T1000 (cell line): ENCODE data around the gene RRP1.

Experiments
- DNase-seq: peaks from one replicate; lab custom pipeline; 2025; ENCODE audit warnings: mixed read lengths; lab: John Stamatoyannopoulos, UW

The RRP1 gene

GRCh38 chr21:43759651-43760050 is 29.7 kb upstream of the RRP1 start:
- DNase-seq, result no peak

GRCh38 chr21:43760391-43760958 is 28.9 kb upstream of the RRP1 start:
- no peak for DNase-seq

GRCh38 chr21:43761886-43762285 is 27.5 kb upstream of the RRP1 start:
- DNase-seq, result no peak

- no peak for DNase-seq
These were observed 26.9 kb upstream of the RRP1 start for GRCh38 chr21:43762303-43763128.

GRCh38 chr21:43763901-43764523 is 25.4 kb upstream of the RRP1 start:
- no peak for DNase-seq

- no peak for DNase-seq
These were observed 24.5 kb upstream of the RRP1 start for GRCh38 chr21:43764576-43765495.

- DNase-seq, result no peak
These were observed 22.5 kb upstream of the RRP1 start for GRCh38 chr21:43766734-43767497.

GRCh38 chr21:43767498-43767983 is 21.8 kb upstream of the RRP1 start:
- no peak for DNase-seq

GRCh38 chr21:43767984-43768867 is 21.2 kb upstream of the RRP1 start:
- peak; percentile 33 for DNase-seq

- DNase-seq, result no peak
These were observed 20.6 kb upstream of the RRP1 start for GRCh38 chr21:43768868-43769167.

- DNase-seq, result no peak
These were observed 19.9 kb upstream of the RRP1 start for GRCh38 chr21:43769325-43769958.

GRCh38 chr21:43770066-43770655 is 19.2 kb upstream of the RRP1 start:
- DNase-seq, result no peak

GRCh38 chr21:43771199-43771675 is 18.1 kb upstream of the RRP1 start:
- DNase-seq, result no peak

GRCh38 chr21:43771698-43772424 is 17.5 kb upstream of the RRP1 start:
- DNase-seq, result no peak

GRCh38 chr21:43772425-43772821 is 17.0 kb upstream of the RRP1 start:
- no peak for DNase-seq

GRCh38 chr21:43774163-43774562 is 15.2 kb upstream of the RRP1 start:
- DNase-seq, result no peak

GRCh38 chr21:43775190-43775589 is 14.2 kb upstream of the RRP1 start:
- no peak for DNase-seq

- peak; percentile 51 for DNase-seq
These were observed 13.5 kb upstream of the RRP1 start, which contains the start of gene CSTB for GRCh38 chr21:43775795-43776430. Gene CSTB, minus strand, starts transcription at chr21:43776308. Its CDS starts 39 bp downstream, at chr21:43776269.
